ENCODE data around the gene FXYD5. TPM values are rescaled to one million over a fixed set of nuclear protein-coding genes. Genes with fewer than 3 reads are reported as not detected.

The FXYD5 gene, protein sequence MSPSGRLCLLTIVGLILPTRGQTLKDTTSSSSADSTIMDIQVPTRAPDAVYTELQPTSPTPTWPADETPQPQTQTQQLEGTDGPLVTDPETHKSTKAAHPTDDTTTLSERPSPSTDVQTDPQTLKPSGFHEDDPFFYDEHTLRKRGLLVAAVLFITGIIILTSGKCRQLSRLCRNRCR
- total RNA-seq (2022; extraction: Qiagen RNA extraction; ENCODE audit: low read depth): 202 to 240 TPM (median 228 TPM) in 5 replicates

GRCh38 chr19:35154525-35155406 lies at the start of gene FXYD5:
FXYD5 (plus strand) TSS chr19:35154735; CDS start chr19:35155551, 816 bp downstream.

GRCh38 chr19:35115177-35115951 lies 39.2 kb upstream of the FXYD5 start, which contains the start of gene FXYD3:
FXYD3 (plus strand) TSS chr19:35115823; CDS start chr19:35119377, 3,554 bp downstream.

GRCh38 chr19:35134601-35135242 lies 19.8 kb upstream of the FXYD5 start, which contains the start of gene LGI4:
LGI4 (minus strand) TSS chr19:35135059; CDS start chr19:35134680, 379 bp downstream.

GRCh38 chr19:35138305-35138892 lies 16.1 kb upstream of the FXYD5 start, which contains the start of gene FXYD1:
FXYD1 (plus strand) TSS chr19:35138824; CDS start chr19:35140080, 1,256 bp downstream.

DNA sequence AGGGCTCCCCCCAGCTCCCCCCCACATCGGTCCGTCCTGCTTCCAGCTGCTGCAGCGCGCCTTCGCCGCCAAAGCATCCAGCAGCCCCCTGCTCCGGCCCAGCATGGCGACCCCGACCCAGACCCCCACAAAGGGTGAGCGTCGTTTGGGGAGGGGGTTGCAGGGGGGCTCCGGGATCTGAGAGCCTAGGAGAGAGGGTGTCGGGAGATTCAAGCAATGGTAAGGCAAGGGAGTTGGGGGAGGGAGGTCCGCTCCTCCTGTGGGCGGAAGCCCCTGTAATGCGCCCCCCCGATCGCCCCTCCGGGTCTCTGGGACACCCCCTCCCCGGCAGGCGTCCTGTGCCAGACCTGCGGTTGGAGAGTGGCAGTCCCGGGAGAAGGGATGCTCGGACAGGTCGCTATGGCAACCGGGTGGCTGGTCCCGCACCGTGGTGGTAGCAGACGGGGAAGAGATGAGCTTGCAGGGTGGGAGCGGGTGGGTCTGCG lies 11.3 kb upstream of the FXYD5 start, which contains the start of gene FXYD7:
TSS of gene FXYD7 (plus strand) at position 25 of the 485 bp plus-strand sequence. CDS start at position 104, 79 bp downstream.

Other genes starting within 250 kb of the FXYD5 start
- 5.0 to 5.9 TPM (median 5.2 TPM) in 5 replicates for gene ZNF30, start 227.8 kb upstream of the FXYD5 start, total RNA-seq (2022; extraction: Qiagen RNA extraction; ENCODE audit: low read depth)
- gene ZNF792, start 190.5 kb upstream of the FXYD5 start, total RNA-seq (2022; extraction: Qiagen RNA extraction; ENCODE audit: low read depth): 1.4 to 2.1 TPM (median 1.9 TPM) in 5 replicates
- gene GRAMD1A, start 154.4 kb upstream of the FXYD5 start, total RNA-seq (2022; extraction: Qiagen RNA extraction; ENCODE audit: low read depth): 119 to 143 TPM (median 132 TPM) in 5 replicates
- 12.0 to 19.3 TPM (median 16.7 TPM) in 5 replicates for gene SCN1B, start 124.3 kb upstream of the FXYD5 start, total RNA-seq (2022; extraction: Qiagen RNA extraction; ENCODE audit: low read depth)
- gene HPN, start 113.0 kb upstream of the FXYD5 start, total RNA-seq (2022; extraction: Qiagen RNA extraction; ENCODE audit: low read depth): 0.03 to 0.17 TPM in 2 of 5 replicates, not detected in the others
- 0.26 to 0.31 TPM in 2 of 5 replicates, not detected in the others for gene FXYD3, start 38.9 kb upstream of the FXYD5 start, total RNA-seq (2022; extraction: Qiagen RNA extraction; ENCODE audit: low read depth)
- gene LGI4, start 19.7 kb upstream of the FXYD5 start, total RNA-seq (2022; extraction: Qiagen RNA extraction; ENCODE audit: low read depth): 0.06 to 0.27 TPM (median 0.13 TPM) in 4 of 5 replicates, not detected in the other
- 0.35 to 0.85 TPM (median 0.44 TPM) in 4 of 5 replicates, not detected in the other for gene FXYD1, start 15.9 kb upstream of the FXYD5 start, total RNA-seq (2022; extraction: Qiagen RNA extraction; ENCODE audit: low read depth)
- gene FXYD7, start 11.5 kb upstream of the FXYD5 start, total RNA-seq (2022; extraction: Qiagen RNA extraction; ENCODE audit: low read depth): 0.24 to 0.34 TPM (median 0.25 TPM) in 3 of 5 replicates, not detected in the others
- not detected in 5 replicates for gene FAM187B, start 74.0 kb downstream of the FXYD5 start, total RNA-seq (2022; extraction: Qiagen RNA extraction; ENCODE audit: low read depth)
- 6.8 to 11.0 TPM (median 9.6 TPM) in 5 replicates for gene LSR, start 94.3 kb downstream of the FXYD5 start, total RNA-seq (2022; extraction: Qiagen RNA extraction; ENCODE audit: low read depth)
- 106 to 170 TPM (median 163 TPM) in 5 replicates for gene USF2, start 114.2 kb downstream of the FXYD5 start, total RNA-seq (2022; extraction: Qiagen RNA extraction; ENCODE audit: low read depth)
- 0.05 to 0.73 TPM (median 0.13 TPM) in 3 of 5 replicates, not detected in the others for gene HAMP, start 127.8 kb downstream of the FXYD5 start, total RNA-seq (2022; extraction: Qiagen RNA extraction; ENCODE audit: low read depth)
- not detected in 5 replicates for gene MAG, start 137.4 kb downstream of the FXYD5 start, total RNA-seq (2022; extraction: Qiagen RNA extraction; ENCODE audit: low read depth)
- 0.59 to 1.4 TPM (median 0.90 TPM) in 5 replicates for gene CD22, start 174.5 kb downstream of the FXYD5 start, total RNA-seq (2022; extraction: Qiagen RNA extraction; ENCODE audit: low read depth)
- gene FFAR1, start 193.2 kb downstream of the FXYD5 start, total RNA-seq (2022; extraction: Qiagen RNA extraction; ENCODE audit: low read depth): not detected in 5 replicates
- gene FFAR3, start 203.7 kb downstream of the FXYD5 start, total RNA-seq (2022; extraction: Qiagen RNA extraction; ENCODE audit: low read depth): not detected in 5 replicates
- gene GPR42, start 216.3 kb downstream of the FXYD5 start, total RNA-seq (2022; extraction: Qiagen RNA extraction; ENCODE audit: low read depth): not detected in 5 replicates